Ammon's horn (tissue), 1 donor: ENCODE data around the gene ARAP3.

ENCODE experiments used
- DNase-seq: peaks from one replicate; pipeline ENCODE4 v3.0.0-alpha.2; 2016; ENCODE audit warnings: low spot score

The ARAP3 gene

GRCh38 chr5:141703133-141703561 lies 21.1 kb upstream of the ARAP3 start:
- DNase-seq, result peak; percentile 21

- peak; percentile 35 for DNase-seq
Observed at GRCh38 chr5:141701360-141702119, 19.5 kb upstream of the ARAP3 start.

- no peak for DNase-seq
Observed at GRCh38 chr5:141697586-141697985, 15.6 kb upstream of the ARAP3 start.

- no peak for DNase-seq
Observed at GRCh38 chr5:141696431-141696830, 14.4 kb upstream of the ARAP3 start.

GRCh38 chr5:141695627-141696215 lies 13.7 kb upstream of the ARAP3 start:
- DNase-seq, result peak; percentile 57

- no peak for DNase-seq
Observed at GRCh38 chr5:141694479-141694878, 12.4 kb upstream of the ARAP3 start.

GRCh38 chr5:141692919-141693725 lies 11.1 kb upstream of the ARAP3 start:
- peak; percentile 78 for DNase-seq

GRCh38 chr5:141692533-141692888 lies 10.5 kb upstream of the ARAP3 start:
- no peak for DNase-seq

- peak; percentile 90 for DNase-seq
Observed at GRCh38 chr5:141691867-141692532, 10.0 kb upstream of the ARAP3 start.

GRCh38 chr5:141691286-141691866 lies 9.3 kb upstream of the ARAP3 start:
- no peak for DNase-seq

- DNase-seq, result no peak
Observed at GRCh38 chr5:141686648-141687416, 4.8 kb upstream of the ARAP3 start.

- no peak for DNase-seq
Observed at GRCh38 chr5:141685591-141685990, 3.6 kb upstream of the ARAP3 start.

GRCh38 chr5:141683596-141684141 lies 1.6 kb upstream of the ARAP3 start:
- DNase-seq, result no peak

- no peak for DNase-seq
Observed at GRCh38 chr5:141681295-141681694, 735 bp downstream of the ARAP3 start.

GRCh38 chr5:141680751-141681201 lies 1.3 kb downstream of the ARAP3 start:
- DNase-seq, result no peak

GRCh38 chr5:141680178-141680577 lies 1.9 kb downstream of the ARAP3 start:
- DNase-seq, result no peak

- DNase-seq, result no peak
Observed at GRCh38 chr5:141677415-141677814, 4.6 kb downstream of the ARAP3 start.

GRCh38 chr5:141675672-141676071 lies 6.4 kb downstream of the ARAP3 start:
- DNase-seq, result no peak

GRCh38 chr5:141674747-141675146 lies 7.3 kb downstream of the ARAP3 start:
- DNase-seq, result no peak

GRCh38 chr5:141672841-141673813 lies 8.9 kb downstream of the ARAP3 start:
- DNase-seq, result peak; percentile 54
